Epidermal melanocyte (primary cell): ENCODE results near the gene NDOR1.
A peak's percentile ranks its signal among the peaks of the same experiment; 100 is the strongest.

Experiments
- DNase-seq: peaks from one replicate; pipeline ENCODE4 v3.0.0; 2011; ENCODE audit warnings: low spot score; ENCODE audit not compliant: insufficient read length

NDOR1 gene

DNA sequence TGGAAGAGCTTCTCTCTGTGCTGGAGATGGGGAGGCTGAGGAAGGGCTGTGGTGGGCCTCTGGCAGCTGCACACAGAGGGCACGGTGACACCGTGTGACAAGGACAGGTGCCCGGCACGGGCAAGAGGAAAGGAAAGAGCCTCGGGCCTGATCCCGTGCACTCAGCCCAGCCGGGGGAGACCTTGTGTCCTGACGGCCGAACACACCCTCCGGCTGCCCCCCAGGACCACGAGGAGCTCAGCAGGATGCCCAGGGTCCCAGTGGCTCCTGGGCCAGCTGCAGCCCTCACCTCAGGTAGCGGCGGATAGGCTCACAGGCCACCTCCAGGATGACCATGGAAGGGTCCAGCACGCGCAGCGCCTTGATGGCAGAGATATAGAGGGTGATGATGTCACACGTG, 22.7 kb upstream of the NDOR1 start:
- DNase-seq, result no peak

DNA sequence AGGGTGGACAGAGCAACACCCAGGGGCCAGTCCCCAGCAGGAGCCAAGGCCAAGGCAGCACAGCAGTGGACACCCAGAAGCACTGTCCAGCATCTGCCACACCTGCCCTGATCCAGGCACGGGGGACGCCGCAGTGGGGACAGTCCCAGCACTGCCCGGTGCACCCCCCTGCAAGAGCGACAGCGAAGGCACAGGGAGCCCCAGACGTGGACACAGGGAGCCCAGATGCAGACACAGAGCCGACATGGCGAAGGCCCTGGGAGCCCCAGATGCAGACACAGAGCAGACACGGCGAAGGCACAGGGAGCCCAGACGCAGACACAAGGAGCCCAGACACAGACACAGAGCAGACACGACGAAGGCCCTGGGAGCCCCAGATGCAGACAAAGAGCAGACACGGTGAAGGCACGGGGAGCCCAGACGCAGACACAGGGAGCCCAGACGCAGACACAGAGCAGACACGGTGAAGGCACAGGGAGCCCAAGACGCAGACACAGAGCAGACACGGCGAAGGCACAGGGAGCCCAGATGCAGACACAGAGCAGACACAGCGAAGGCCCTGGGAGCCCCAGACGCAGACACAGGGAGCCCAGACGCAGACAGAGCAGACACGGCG, 21.4 kb upstream of the NDOR1 start:
- no peak for DNase-seq

GRCh38 chr9:137184881-137185660, 20.4 kb upstream of the NDOR1 start:
- DNase-seq, result no peak

GRCh38 chr9:137185921-137186320, 19.6 kb upstream of the NDOR1 start:
- DNase-seq, result no peak

- no peak for DNase-seq
These were observed 19.1 kb upstream of the NDOR1 start for GRCh38 chr9:137186385-137186784.

GRCh38 chr9:137187386-137187785, 18.1 kb upstream of the NDOR1 start:
- DNase-seq, result no peak

DNA sequence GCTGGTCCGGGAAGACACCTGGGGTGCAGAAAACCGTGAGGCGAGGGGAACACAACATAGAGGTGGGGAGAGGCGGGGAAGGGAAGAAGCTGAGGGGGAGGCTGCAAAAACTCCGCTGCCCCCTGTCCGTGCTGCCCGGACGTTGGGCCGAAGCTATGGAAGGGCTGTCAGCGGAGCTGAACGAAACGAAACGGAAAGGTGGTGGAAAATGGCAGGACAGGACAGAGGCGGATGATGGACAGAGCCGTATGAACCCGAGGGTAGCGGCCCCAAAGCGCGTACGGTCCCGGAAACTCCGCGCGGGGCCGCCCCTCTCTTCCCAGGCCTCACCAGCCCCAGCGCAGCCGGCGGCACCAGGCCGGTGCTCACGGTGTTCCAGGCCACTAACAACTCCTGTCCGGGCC, 17.4 kb upstream of the NDOR1 start:
- DNase-seq, result no peak

DNA sequence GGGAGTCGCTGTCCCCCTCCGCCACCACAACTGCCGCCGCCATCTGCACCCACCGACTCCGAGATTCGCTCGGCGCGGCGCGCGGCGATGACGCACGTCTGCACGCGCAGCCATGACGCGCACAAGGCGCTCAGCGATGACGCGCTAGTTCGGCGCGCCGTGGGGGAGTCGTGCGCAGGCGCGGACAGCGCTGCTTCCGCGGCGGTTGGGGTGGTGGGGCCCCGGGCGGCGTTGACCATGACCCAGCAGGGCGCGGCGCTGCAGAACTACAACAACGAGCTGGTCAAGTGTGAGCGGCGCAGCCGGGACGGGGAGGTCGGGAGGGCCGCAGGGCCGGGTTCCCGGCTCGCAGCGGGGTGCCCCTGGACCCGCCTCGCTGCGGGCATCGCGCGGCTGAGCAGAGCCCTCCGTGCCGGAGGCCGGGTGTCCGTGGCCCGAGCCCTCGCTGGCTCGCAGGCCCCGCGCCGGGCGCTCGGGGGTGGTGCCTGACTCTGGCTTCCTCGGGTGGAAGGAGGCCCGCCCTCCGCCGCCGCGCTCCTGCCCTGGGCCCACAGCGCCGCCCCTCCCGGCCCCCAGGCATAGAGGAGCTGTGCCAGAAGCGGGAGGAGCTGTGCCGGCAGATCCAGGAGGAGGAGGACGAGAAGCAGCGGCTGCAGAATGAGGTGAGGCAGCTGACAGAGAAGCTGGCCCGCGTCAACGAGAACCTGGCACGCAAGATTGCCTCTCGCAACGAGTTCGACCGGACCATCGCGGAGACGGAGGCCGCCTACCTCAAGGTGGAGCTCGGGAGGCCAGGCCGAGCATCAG, 16.8 kb upstream of the NDOR1 start, which contains the start of the genes ANAPC2 and SSNA1:
Gene ANAPC2 (minus strand): TSS at position 71 of the 807 bp plus-strand sequence. CDS start 28 bp downstream, at position 43.
Gene SSNA1 (plus strand): TSS at position 187 of the 807 bp plus-strand sequence. CDS start 51 bp downstream, at position 238.
- DNase-seq, result peak; percentile 90

- no peak for DNase-seq
These were observed 15.9 kb upstream of the NDOR1 start for GRCh38 chr9:137189297-137190295.

GRCh38 chr9:137190315-137190856, 15.1 kb upstream of the NDOR1 start:
- DNase-seq, result no peak

- DNase-seq, result no peak
These were observed 14.3 kb upstream of the NDOR1 start for GRCh38 chr9:137191245-137191644.

GRCh38 chr9:137191691-137192447, 13.6 kb upstream of the NDOR1 start:
- no peak for DNase-seq

GRCh38 chr9:137192448-137192780, 13.1 kb upstream of the NDOR1 start:
- DNase-seq, result no peak

- no peak for DNase-seq
These were observed 12.6 kb upstream of the NDOR1 start for GRCh38 chr9:137192859-137193258.

- DNase-seq, result no peak
These were observed 11.7 kb upstream of the NDOR1 start for GRCh38 chr9:137193771-137194170.

GRCh38 chr9:137194388-137194787, 11.1 kb upstream of the NDOR1 start:
- DNase-seq, result no peak

DNA sequence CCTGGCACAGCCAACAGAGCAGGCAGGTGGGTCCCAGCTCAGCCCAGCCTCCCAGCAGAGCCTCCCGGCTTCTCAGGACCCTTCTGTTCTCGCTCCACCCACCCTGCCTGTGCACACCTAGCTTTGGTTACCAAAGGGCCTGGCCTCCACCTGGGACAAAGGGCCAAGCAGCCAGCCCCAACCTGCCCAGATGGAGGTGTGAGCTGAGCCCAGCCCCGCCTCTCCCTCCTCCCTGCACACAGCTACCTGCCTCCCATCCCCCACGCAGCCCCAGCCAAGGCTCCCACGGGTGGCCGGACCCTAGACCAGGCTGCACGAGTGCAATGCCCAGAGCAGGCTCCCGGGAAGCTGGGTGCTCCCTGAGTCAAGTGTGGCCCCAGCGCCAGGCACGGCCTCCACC, 10.6 kb upstream of the NDOR1 start:
- no peak for DNase-seq

DNA sequence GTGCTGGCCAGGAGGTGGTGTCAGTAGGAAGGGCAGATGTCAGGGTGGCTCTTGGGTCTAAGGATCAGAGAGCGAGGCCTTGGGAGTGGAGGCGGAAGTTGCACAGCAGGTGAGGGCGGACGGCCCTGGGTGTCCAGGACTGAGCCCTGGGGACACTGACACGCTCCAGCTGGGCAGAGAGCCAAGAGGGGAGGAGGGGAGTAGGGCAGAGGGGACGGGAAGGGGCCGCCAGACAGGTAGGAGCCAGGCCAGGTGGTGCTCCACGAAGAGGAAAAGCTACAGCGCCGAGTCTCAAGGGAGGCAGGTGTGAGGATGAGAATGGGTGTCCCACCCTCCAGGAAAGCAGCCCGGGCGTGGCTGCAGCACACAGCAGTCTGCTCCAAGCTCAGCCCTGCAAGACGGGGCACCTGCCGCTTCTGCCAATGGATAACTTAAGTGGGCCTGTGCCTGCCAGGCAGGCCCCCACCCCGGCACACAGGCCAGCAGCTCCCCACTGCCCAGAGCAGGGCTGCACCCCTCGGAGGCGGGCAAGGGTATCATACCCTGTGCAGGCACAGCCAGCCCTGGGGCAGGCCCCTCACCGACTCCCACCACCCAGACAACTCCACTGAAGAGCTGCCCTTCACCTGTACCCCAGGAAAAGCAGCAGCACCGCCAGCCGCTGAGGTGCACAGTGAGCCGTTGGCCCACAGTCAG, 9.8 kb upstream of the NDOR1 start:
- no peak for DNase-seq
